GM08714 (cell line): ENCODE measurements around the gene ZNG1C.
"Not testable (repeated sequence)": the region's sequence is repeated elsewhere in the genome, so short reads cannot be mapped to it uniquely, and the experiment has no call there.

Experiments used
- H3K4me3 ChIP-seq: fragments of 200-500 bp; sonication (Bioruptor generic); 2 replicates; pipeline ENCODE4 v1.5.1; 2014; ENCODE audit warnings: mild to moderate bottlenecking, low read length, inconsistent platforms

ZNG1C gene

DNA sequence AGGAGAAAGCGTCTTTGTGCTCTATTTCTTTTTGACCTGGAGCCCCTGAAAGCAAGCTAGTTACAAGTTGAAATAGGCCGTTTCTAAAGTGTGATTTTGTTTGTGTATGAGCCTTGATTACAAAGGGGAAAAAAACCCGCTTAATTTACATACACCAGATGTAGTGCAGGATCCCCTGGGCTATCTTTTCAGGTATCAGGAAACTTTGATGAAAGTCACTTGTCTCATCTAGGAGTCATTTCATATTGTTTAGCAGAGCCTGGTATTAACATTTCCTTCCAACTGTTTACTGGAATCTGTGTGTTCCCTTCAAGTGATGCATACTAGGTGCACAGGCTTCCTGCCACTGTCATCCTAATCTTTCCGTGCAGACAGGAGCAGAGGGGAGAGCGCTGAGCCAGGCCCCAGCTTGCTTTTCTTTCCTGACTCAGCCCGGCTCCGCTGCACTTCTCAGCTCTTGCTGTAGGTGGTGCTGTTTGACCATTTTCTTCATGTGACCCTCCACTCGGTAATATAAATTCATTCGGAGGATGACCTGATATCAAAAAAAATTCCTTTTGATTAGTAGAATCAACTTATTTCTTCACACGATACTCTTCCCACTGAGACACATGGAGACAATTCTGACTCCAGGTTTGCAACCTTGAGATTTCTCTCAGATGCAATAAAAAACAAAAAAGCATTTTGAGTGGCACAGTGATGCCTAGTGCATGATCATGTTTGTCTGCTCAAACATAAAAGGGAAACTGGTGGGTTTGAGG is 100.7 kb downstream of the ZNG1C start:
- not testable (repeated sequence) for H3K4me3 ChIP-seq

DNA sequence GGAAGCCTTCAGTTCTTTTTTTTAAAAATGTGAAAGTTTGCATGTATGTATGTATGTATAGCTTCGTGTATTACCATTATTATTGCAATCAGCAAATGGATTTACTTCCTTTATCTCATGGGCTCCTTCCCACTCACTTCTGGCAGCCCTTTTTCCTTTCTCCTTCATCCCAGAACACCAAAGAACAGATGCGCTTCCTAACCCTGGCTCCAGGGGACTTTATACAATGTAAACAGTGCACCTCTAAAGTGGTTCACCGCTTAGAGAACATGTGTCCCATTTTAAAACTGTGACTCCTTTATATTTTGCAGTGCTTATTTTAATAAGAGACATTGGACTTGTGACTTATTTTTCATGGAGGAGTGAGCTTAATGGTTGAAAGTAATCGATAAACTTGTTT is 101.5 kb downstream of the ZNG1C start:
- H3K4me3 ChIP-seq = not testable (repeated sequence)

DNA sequence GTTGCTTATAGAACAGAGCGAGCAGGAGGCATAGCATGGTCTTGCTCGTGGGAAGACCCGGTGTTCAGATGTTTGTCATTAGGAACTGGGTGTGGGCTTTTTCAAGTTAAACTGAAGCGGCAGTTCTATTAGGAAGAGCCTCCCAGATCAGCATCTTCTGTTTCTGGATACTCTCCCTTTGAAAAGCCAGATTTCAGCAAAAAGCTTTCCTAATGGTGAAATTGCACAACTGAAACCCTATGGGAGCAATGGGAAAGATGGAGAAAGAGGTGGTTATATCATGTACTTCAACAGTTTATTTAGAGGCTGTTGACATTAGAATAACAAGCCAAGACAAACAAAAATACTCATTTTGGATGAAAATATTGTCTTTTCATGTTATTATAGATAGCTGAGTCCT is 102.2 kb downstream of the ZNG1C start:
- not testable (repeated sequence) for H3K4me3 ChIP-seq
